Thyroid gland (tissue), 4 donors: ENCODE data around the gene ATXN7L1.

Source experiments
- CTCF ChIP-seq, 6 experiments: fragments of 200-600 bp in 3 of 6; fragments of 450-650 bp in 3 of 6; sonication (generic) in 3 of 6; IDR thresholded peaks; one replicate each; pipeline ENCODE4 v1.5.1; 2016 to 2019; ENCODE audit warnings: antibody characterized with exemption in 6 of 6, mild to moderate bottlenecking in 2 of 6, inconsistent platforms in 1 of 6, moderate library complexity in 1 of 6
- POLR2A ChIP-seq, 2 donors: fragments of 450-650 bp; IDR thresholded peaks; one replicate each; pipeline ENCODE4 v1.6.1; 2017; ENCODE audit warnings: antibody characterized with exemption in 2 of 2, mild to moderate bottlenecking in 2 of 2, moderate library complexity in 1 of 2

GRCh38 chr7:105677410-105677730 is 199.0 kb downstream of the ATXN7L1 start:
- no peak for TF ChIP-seq CTCF (IDR thresholded peaks at IDR 0.05)
- TF ChIP-seq POLR2A (IDR thresholded peaks at IDR 0.05) = no peak
